MM.1S (cell line): ENCODE measurements around the gene AGPS.

ENCODE experiments used
- DNase-seq: peaks from one replicate; pipeline ENCODE4 v3.0.0-alpha.2; 2015
- H2AFZ ChIP-seq: fragments of 300-600 bp; sonication (generic); 2 replicates; pipeline ENCODE4 v1.6.0; 2016; ENCODE audit warnings: antibody characterized with exemption, low read length
- H3F3A ChIP-seq: fragments of 300-600 bp; sonication (generic); 2 replicates; pipeline ENCODE4 v1.6.1; 2016; ENCODE audit warnings: mild to moderate bottlenecking, antibody characterized with exemption, low read length, moderate library complexity, mixed read lengths; ENCODE audit not compliant: insufficient read depth
- H3K27ac ChIP-seq: fragments of 300-600 bp; sonication (generic); 2 replicates; pipeline ENCODE4 v1.5.1; 2016; ENCODE audit warnings: mild to moderate bottlenecking, low read length
- H3K27me3 ChIP-seq: fragments of 300-600 bp; sonication (generic); replicated peaks from 2 replicates; pipeline ENCODE4 v1.6.0; 2016; ENCODE audit warnings: low read length; ENCODE audit not compliant: insufficient read depth
- H3K36me3 ChIP-seq: fragments of 300-600 bp; sonication (generic); replicated peaks from 2 replicates; pipeline ENCODE4 v1.6.1; 2016; ENCODE audit warnings: mild to moderate bottlenecking, low read length, mixed read lengths; ENCODE audit not compliant: insufficient read depth
- H3K4me1 ChIP-seq: fragments of 300-600 bp; sonication (generic); 2 replicates; pipeline ENCODE4 v1.6.1; 2016; ENCODE audit warnings: low read length, mixed read lengths
- H3K4me2 ChIP-seq: fragments of 300-600 bp; sonication (generic); 2 replicates; pipeline ENCODE4 v1.6.0; 2016; ENCODE audit warnings: low read depth, low read length
- H3K4me3 ChIP-seq: fragments of 300-600 bp; sonication (generic); 2 replicates; pipeline ENCODE4 v1.5.1; 2016; ENCODE audit warnings: low read length, mixed read lengths
- H3K79me2 ChIP-seq: fragments of 300-600 bp; sonication (generic); 2 replicates; pipeline ENCODE4 v1.6.1; 2016; ENCODE audit warnings: mixed run types, low read length, mixed read lengths
- H3K9ac ChIP-seq: fragments of 300-600 bp; sonication (generic); 2 replicates; pipeline ENCODE4 v1.6.1; 2016; ENCODE audit warnings: low read length, mixed read lengths
- H3K9me2 ChIP-seq: fragments of 300-600 bp; sonication (generic); replicated peaks from 2 replicates; pipeline ENCODE4 v1.6.1; 2016; ENCODE audit warnings: mild to moderate bottlenecking, low read length, mixed read lengths; ENCODE audit not compliant: insufficient read depth
- H3K9me3 ChIP-seq: fragments of 300-600 bp; sonication (generic); replicated peaks from 2 replicates; pipeline ENCODE4 v1.6.1; 2016; ENCODE audit warnings: mild to moderate bottlenecking, low read length, mixed read lengths; ENCODE audit not compliant: insufficient read depth
- H4K20me1 ChIP-seq: fragments of 300-600 bp; sonication (generic); 2 replicates; pipeline ENCODE4 v1.6.1; 2016; ENCODE audit warnings: mild to moderate bottlenecking, low read length, moderate library complexity, mixed read lengths; ENCODE audit not compliant: insufficient read depth
- CTCF ChIP-seq: fragments of 300-600 bp; sonication (generic); IDR thresholded peaks from 2 replicates; pipeline ENCODE4 v1.5.1; 2016; ENCODE audit warnings: antibody characterized with exemption, low read length, mixed read lengths
- EZH2 ChIP-seq: fragments of 300-600 bp; sonication (generic); optimal IDR thresholded peaks from 2 replicates; pipeline ENCODE3; 2017; ENCODE audit warnings: low read depth, mild to moderate bottlenecking, antibody characterized with exemption, low read length, mixed read lengths
- EZH2phosphoT487 ChIP-seq: fragments of 300-600 bp; sonication (generic); IDR thresholded peaks from 2 replicates; pipeline ENCODE4 v1.6.1; 2018; ENCODE audit warnings: antibody characterized with exemption, low read length

AGPS gene

GRCh38 chr2:177525351-177525924, 132.9 kb downstream of the AGPS start:
- DNase-seq: no peak
- Histone ChIP-seq H3K9ac (no peak overlapping the region), H3F3A (no peaks in the 10 kb centered on the region), H3K9me3 (no peaks in the 10 kb centered on the region), H3K27me3 (no peaks in the 10 kb centered on the region), H3K4me2 (no peak overlapping the region), H2AFZ (no peak overlapping the region), H3K79me2 (no peaks in the 10 kb centered on the region), H3K9me2 (no peaks in the 10 kb centered on the region), H3K4me3 (no peak overlapping the region), H3K4me1 (peaks cover 12% of the 10 kb centered on the region; the same call in 1 of the 2 replicates), H3K27ac (no peak overlapping the region), H4K20me1 (no peaks in the 10 kb centered on the region), H3K36me3 (no peaks in the 10 kb centered on the region)
- TF ChIP-seq EZH2 (no peak), EZH2phosphoT487 (no peak), CTCF (no peak)

GRCh38 chr2:177528351-177528933, 135.9 kb downstream of the AGPS start:
- no peak overlapping the region for H3K27ac ChIP-seq
- no peaks in the 10 kb centered on the region for H3K36me3 ChIP-seq
- no peak overlapping the region for H3K9ac ChIP-seq
- H3K9me3 ChIP-seq: no peaks in the 10 kb centered on the region
- H3K4me3 ChIP-seq: no peak overlapping the region
- H3K4me1 ChIP-seq: no peaks in the 10 kb centered on the region
- H4K20me1 ChIP-seq: no peaks in the 10 kb centered on the region
- H3K9me2 ChIP-seq: no peaks in the 10 kb centered on the region
- H3K79me2 ChIP-seq: no peaks in the 10 kb centered on the region
- no peak for TF ChIP-seq EZH2phosphoT487
- no peak for TF ChIP-seq EZH2
- no peak for TF ChIP-seq CTCF
- DNase-seq: no peak
- no peaks in the 10 kb centered on the region for H3F3A ChIP-seq
- no peaks in the 10 kb centered on the region for H3K27me3 ChIP-seq
- no peak overlapping the region for H3K4me2 ChIP-seq
- H2AFZ ChIP-seq: no peak overlapping the region

GRCh38 chr2:177529166-177529565, 136.6 kb downstream of the AGPS start:
- Histone ChIP-seq H2AFZ (no peak overlapping the region), H3K4me1 (no peaks in the 10 kb centered on the region), H3K79me2 (no peaks in the 10 kb centered on the region), H3K4me3 (no peak overlapping the region), H3K36me3 (no peaks in the 10 kb centered on the region), H3K9ac (no peak overlapping the region), H4K20me1 (no peaks in the 10 kb centered on the region), H3K4me2 (no peak overlapping the region), H3K9me3 (no peaks in the 10 kb centered on the region), H3K27me3 (no peaks in the 10 kb centered on the region), H3F3A (no peaks in the 10 kb centered on the region), H3K9me2 (no peaks in the 10 kb centered on the region), H3K27ac (no peak overlapping the region)
- TF ChIP-seq EZH2 (no peak), CTCF (no peak), EZH2phosphoT487 (no peak)
- no peak for DNase-seq
